NCI-H446 treated with DMSO at 0.1 percent for 48 hours (cell line): Measurements from ENCODE around the gene ACKR3.

Experiments used
- DNase-seq: peaks from one replicate; lab custom pipeline; 2025; lab: John Stamatoyannopoulos, UW

Gene ACKR3

DNA sequence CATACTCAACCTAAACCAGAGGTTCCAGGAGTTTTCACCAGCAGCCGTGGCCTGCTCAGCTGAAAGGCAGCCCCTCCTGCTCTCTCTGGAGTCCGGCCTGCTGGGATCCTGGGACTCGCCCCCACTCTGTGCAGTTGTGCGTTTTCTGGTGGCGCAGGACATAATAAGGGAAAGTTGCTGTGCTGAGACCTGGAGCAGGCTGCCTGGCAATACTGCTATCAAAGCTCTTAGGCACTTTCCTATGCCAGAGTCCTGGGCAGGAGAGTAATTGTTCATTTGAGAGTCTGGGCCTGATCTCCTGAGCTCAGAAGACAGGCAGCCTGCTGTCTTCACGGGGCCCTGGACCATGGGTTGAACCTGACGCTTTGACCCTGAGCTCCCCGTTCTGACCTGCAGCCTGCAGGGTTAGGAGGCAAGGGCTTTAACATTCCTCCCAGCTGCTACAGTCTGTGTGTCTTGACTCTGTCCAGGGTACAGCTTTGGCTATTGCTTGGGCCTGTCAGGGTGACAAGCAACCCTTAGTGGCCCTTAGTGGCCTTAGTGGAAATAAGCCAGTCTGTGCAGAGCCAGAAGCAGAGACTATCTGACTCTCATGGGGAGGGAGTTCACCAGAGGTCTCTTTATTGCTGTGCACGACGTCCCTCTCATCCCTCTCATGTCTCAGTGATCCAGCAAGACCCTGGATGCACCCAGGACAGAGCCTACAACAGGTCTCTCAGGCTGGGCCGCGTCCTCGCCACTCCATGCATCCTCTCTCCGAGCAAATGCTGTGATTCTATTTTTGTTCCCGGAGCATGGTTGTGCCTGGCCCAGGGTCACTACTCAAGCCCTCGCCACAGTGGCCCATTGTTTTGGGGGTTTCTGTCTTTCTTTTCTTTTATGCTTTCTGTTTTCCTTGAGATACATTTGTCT is 60.6 kb downstream of the ACKR3 start:
- DNase-seq, result no peak

DNA sequence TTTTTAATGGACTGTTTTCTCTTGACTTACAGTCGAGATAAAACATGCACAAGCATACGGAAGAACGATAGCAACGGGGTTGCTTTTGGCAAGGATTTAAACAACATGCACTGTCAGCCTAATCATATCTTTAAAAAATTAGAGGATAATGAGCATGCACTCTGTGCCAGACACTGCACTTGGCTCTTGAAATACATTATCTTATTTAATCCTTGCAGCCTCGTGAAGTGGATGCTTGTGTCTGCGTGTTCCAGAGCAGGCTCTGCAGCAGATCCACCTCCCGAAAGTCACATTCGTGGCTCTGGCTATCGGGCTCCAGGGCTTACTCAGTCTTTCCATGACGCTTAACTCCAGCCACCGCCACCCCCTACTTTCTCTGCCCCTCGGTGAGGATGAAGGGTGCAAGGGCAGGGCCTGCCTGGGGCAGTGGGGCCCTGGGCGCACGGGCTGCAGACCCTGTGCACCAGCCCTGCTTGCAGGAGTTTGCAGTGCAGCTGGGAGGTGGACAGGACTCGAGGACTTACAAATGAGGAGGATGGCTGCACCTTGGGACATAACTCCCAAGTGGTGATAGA is 61.7 kb downstream of the ACKR3 start:
- no peak for DNase-seq

DNA sequence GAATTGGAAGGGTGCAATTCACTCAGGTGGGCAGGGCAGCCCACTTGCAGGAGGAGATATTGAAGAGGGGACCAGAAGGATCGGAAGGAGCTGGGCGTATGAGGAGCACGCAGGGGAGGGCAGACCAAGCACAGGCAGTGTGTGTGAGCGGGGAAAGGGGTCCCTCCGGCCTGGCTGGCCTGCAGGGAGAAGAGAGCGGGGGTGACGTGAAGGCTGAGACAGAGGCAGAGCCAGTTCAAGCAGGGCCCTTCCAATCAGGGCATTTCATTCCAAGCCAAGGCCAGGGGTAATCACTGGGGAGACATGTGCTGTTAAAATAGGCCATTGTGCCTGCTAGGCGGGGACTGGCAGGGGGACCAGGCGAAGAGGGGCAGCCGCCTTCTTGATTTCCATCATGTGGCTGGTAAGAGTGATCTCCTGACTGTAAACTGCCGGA is 62.2 kb downstream of the ACKR3 start:
- DNase-seq, result no peak
